NCI-H2081 treated with DMSO at 0.1 percent for 48 hours (cell line): Measurements from ENCODE around the gene VWA5A.
A peak's percentile ranks its signal among the peaks of the same experiment; 100 is the strongest.

Source experiments
- DNase-seq: peaks from one replicate; lab custom pipeline; 2025; lab: John Stamatoyannopoulos, UW

Gene VWA5A

GRCh38 chr11:124114942-124115781 is at the start of gene VWA5A:
TSS of gene VWA5A (plus strand) at chr11:124115450. CDS start at chr11:124117512, 2,062 bp downstream.
- DNase-seq, result peak; percentile 51

GRCh38 chr11:124068601-124069110 is 46.6 kb upstream of the VWA5A start:
- no peak for DNase-seq

GRCh38 chr11:124069429-124070401 is 45.5 kb upstream of the VWA5A start:
- no peak for DNase-seq

- DNase-seq, result peak; percentile 17
These were observed 44.2 kb upstream of the VWA5A start for GRCh38 chr11:124070915-124071622.

- DNase-seq, result no peak
These were observed 43.7 kb upstream of the VWA5A start for GRCh38 chr11:124071623-124071948.

GRCh38 chr11:124072147-124072546 is 43.1 kb upstream of the VWA5A start:
- no peak for DNase-seq

- no peak for DNase-seq
These were observed 40.7 kb upstream of the VWA5A start for GRCh38 chr11:124074554-124074953.

- no peak for DNase-seq
These were observed 39.8 kb upstream of the VWA5A start for GRCh38 chr11:124075492-124075840.

GRCh38 chr11:124075841-124076651 is 39.2 kb upstream of the VWA5A start:
- DNase-seq, result no peak

- DNase-seq, result no peak
These were observed 38.0 kb upstream of the VWA5A start for GRCh38 chr11:124077266-124077665.

GRCh38 chr11:124078591-124078990 is 36.7 kb upstream of the VWA5A start:
- no peak for DNase-seq

GRCh38 chr11:124079631-124080326 is 35.5 kb upstream of the VWA5A start:
- DNase-seq, result no peak

GRCh38 chr11:124080327-124081001 is 34.8 kb upstream of the VWA5A start:
- no peak for DNase-seq

- no peak for DNase-seq
These were observed 33.8 kb upstream of the VWA5A start for GRCh38 chr11:124081483-124081882.

GRCh38 chr11:124082371-124082770 is 32.9 kb upstream of the VWA5A start:
- no peak for DNase-seq

GRCh38 chr11:124085583-124085982 is 29.7 kb upstream of the VWA5A start:
- no peak for DNase-seq

- no peak for DNase-seq
These were observed 29.0 kb upstream of the VWA5A start for GRCh38 chr11:124085997-124086846.

- DNase-seq, result no peak
These were observed 24.3 kb upstream of the VWA5A start for GRCh38 chr11:124090996-124091395.

- no peak for DNase-seq
These were observed 21.9 kb upstream of the VWA5A start for GRCh38 chr11:124093330-124093729.
